Daoy (cell line): ENCODE measurements around the gene TES. TPM values are rescaled to one million over a fixed set of nuclear protein-coding genes. Genes with fewer than 3 reads are reported as not detected.
A peak's percentile ranks its signal among the peaks of the same experiment; 100 is the strongest.

ENCODE experiments used
- DNase-seq: peaks from one replicate; pipeline ENCODE4 v3.0.0-alpha.2; 2015; ENCODE audit warnings: low read depth
- total RNA-seq: library from RNA; depleted of rRNA; stranded (reverse); fragments of >200 nt; shearing (Covaris generic); gene quantifications from 2 replicates; pipeline ENCODE4 v1.2.3, GENCODE V29; 2014

The TES gene
- total RNA-seq, 1 experiment from 2014 or later = 7.6 TPM

GRCh38 chr7:116193329-116194087 lies 16.8 kb upstream of the TES start:
- no peak for DNase-seq

DNA sequence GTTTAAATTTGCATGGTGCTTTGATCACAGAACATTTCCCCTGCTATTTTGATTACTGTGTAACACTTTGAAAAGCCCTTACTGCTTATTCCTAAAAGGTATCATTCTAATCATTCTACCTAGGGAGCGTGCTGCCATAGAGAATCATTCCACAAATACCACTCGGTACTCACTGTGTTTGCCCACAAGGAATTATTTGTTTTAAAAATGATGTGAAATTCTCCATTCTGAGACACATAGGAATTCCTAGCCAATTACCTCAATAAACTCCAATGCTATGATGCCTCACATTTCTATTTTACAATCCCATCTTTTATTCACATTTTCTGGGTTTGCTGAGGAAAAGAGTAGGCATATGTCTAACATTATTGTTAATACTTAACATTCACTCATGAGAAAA lies 16.2 kb upstream of the TES start:
- peak; percentile 33 for DNase-seq

GRCh38 chr7:116195451-116195850 lies 14.9 kb upstream of the TES start:
- DNase-seq = peak; percentile 55

- DNase-seq = no peak
These were observed 13.4 kb upstream of the TES start for GRCh38 chr7:116196947-116197346.

DNA sequence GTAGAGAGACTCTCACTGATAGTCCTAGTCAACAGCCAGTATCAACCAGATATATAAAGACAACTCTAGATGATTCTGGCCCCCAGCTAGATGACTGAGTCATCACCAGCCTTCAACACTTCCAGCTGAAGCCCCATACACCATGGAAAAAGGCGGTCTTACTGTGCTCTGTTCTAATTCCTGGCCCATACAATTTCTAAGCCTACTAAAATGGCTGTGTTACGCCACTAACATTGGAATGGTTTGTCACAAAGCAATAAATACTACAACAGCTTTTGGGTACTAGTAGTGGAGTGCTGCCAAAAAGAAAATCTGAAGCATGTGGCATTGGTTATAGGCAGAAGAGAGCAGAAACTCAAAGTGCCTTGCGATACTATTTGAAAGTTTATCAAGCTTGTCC lies 13.0 kb upstream of the TES start:
- DNase-seq = no peak

- no peak for DNase-seq
These were observed 11.5 kb upstream of the TES start for GRCh38 chr7:116198748-116199410.

GRCh38 chr7:116200963-116201362 lies 9.4 kb upstream of the TES start:
- DNase-seq = peak; percentile 65

- no peak for DNase-seq
These were observed 4.2 kb upstream of the TES start for GRCh38 chr7:116206141-116206540.

GRCh38 chr7:116208919-116209318 lies 1.4 kb upstream of the TES start:
- DNase-seq = no peak

DNA sequence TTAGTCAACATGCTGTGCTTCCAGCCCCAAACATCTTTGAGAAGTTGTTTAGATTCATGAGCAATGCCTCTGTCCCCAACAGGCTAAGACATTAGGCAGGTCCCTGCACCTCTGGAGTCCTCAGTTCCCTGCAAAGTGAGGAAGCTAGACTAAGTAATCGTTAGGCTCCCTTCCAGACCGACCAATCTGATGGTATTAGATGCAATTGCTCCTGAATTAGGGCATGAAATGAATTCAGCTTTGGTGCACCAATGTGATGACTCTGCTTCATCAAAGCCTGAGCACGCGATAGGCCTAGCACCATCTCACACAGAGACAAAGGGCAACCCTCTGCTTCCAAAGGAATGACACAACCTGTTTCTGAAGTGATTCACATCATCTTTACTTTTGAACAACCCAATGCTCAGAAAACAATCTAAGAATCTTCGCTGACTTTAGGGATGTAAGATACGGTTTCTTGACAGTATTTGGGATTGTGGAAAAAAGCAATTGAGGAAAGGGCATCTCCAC lies 723 bp upstream of the TES start:
- DNase-seq = no peak

DNA sequence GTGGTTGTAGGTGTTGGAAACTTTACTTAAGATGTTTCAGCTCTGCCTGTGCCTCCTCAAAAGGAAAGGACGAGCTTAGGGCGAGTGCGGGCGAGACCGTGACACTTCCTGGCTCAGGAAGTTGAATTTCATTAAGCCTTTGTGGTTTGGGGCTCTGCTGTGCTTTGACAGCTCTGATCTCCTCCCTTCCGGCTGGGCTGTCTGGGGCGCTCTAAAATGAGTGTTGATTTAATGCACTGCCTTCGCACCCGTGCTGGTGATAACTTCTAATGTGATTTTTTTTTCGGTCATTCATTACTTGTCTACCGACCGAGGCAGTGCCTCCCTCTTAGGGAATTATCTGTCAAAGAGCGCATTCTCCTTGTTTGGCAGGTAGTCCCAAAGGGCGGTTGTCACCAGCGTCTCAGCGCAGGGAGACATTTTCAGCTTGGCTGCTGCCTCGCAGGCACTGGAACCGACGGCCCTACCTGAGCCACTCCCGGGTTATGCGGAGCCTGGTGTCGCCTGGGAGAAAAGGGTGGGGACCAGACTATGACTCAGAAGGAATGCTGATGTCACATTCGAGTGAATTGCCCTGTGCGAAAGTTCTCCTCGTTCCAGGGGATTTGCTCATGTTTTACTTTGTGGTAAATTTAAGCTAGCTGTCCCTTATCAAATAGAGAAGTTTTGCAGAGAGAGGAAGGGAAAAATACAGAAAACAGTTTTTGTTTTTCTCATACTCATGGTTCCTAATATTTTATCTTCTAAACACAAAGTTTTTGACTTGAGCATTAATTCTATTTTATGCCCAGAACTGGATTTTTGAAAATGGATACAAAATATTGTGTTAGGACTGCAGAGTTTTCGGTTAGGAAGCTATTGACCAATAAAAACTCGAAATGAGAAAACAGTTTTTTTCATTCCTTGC lies 920 bp downstream of the TES start:
- DNase-seq = peak; percentile 88

DNA sequence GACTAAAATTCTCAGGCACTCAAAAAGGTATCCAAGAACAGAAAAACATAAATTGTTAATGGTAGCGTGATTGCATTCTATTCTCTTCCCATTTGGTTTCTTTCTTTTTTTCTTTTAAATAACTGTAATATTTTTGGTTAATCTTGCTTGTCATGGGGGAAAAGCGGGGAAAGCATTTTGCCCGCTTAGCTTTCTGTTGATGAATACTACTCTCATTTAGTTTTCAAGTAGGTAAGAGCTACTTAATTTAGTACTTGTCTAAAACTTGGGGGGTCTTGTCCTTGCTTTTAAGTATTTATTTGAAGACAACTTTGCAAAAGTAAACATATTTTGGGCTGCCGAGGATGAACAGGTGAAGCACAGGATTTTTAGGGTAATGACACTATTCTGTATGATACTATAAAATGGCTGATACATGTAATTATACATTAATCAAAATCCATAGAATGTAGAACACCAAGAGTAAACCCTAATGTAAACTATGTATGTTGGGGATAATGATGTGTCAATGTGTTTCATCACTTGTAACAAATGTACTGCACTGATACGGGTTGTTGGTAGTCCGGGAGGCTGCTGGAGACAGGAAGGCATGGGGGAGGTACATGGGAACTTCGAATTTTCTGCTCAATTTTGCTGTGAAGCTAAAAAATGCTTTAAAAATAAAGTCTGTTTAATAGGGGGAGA lies 1.7 kb downstream of the TES start:
- no peak for DNase-seq

DNA sequence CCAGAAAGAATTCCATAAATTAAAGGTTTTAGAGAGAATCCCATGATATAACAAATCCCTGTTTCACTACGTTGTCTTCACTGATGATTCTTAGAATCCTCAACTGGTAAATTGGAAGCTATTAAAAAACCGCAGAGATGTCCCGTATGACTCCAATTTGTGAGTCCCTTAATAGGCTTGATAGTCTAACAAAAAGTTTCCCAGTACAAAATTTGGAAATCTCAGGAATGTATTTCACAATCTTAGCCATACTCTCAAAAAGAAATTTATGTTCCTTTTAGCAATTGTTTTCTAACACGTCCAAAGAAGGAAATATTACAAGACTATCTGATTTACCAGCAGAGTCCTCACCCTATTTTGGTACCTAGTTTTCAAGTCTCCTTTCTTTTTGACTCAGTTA lies 2.5 kb downstream of the TES start:
- no peak for DNase-seq

GRCh38 chr7:116213361-116214130 lies 3.2 kb downstream of the TES start:
- DNase-seq = peak; percentile 77

- no peak for DNase-seq
These were observed 4.6 kb downstream of the TES start for GRCh38 chr7:116214921-116215320.

DNA sequence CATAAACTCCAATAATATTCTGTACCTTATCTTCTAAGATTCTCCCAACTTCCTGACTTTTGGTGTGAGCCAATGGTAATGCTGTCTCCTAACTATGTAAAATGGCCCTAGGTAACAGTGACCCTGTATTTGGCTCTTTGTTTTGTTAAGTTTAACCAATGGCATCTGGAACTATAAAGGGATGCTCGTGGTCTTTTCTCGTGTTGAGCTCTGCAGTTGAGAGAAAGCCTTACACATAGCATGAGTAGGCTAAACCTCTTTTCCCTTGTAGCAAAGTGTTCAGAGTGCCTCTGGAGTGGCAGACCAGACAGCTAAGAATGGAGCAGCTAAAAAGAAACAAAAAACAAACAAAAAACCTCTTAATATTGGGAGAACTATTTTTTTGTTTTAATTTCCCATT lies 5.2 kb downstream of the TES start:
- DNase-seq = no peak

DNA sequence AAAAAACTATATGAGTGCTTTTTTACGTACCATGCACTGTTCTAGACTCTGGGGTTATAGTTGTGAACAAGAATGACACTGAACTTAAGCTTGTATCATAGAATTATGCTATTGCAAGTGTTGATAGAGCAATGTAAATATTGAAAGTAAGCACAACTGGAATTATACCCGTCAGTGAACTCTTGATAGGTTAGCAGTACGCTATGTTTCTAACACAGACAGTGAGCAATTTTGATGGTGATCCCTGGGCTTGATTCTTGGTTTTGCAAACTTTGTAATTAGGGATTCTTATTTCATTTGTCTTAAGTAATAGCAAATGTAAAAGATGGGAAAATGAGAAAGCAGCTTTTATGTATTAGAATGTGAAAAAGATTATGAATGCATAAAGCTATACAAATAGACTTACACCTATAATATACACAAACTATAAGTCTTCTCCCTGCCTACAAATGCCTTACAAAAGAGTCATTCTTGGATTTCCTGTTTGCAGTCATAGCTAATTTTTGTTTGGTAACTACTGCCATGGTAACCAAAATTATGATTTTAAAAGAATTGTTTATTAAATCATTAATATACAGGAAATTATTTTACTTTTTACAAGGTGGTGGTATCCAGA lies 6.7 kb downstream of the TES start:
- peak; percentile 35 for DNase-seq

- peak; percentile 99 for DNase-seq
These were observed 7.8 kb downstream of the TES start for GRCh38 chr7:116218051-116218645.

GRCh38 chr7:116218747-116219146 lies 8.4 kb downstream of the TES start:
- no peak for DNase-seq

GRCh38 chr7:116219288-116219687 lies 8.9 kb downstream of the TES start:
- no peak for DNase-seq
